Tibial artery (tissue), 4 donors: ENCODE data around the gene VPS51.

ENCODE experiments used
- DNase-seq, 2 donors: peaks; one replicate each; pipeline ENCODE4 v3.0.0-alpha.2; 2019
- H3K27ac ChIP-seq, 2 donors: fragments of 200-600 bp; sonication (generic) in 1 of 2; 1 replicate in 1 of 2; 2 replicates in 1 of 2; pipeline ENCODE4 v1.5.1; 2018 to 2019; ENCODE audit warnings: mild to moderate bottlenecking in 1 of 2
- H3K27me3 ChIP-seq, 2 donors: fragments of 200-600 bp; sonication (generic) in 1 of 2; one replicate each; pipeline versions ENCODE4 v1.5.1 to v1.6.0; 2016 to 2019
- H3K36me3 ChIP-seq, 3 donors: fragments of 200-600 bp; sonication (generic) in 2 of 3; one replicate each; pipeline ENCODE4 v1.5.1; 2016 to 2019; ENCODE audit warnings: mild to moderate bottlenecking in 2 of 3
- H3K4me1 ChIP-seq, 4 donors: fragments of 200-600 bp; sonication (generic) in 2 of 4; 1 replicate in 3 of 4; 2 replicates in 1 of 4; pipeline ENCODE4 v1.5.1; 2016 to 2019
- H3K4me3 ChIP-seq, 2 donors: fragments of 200-600 bp; sonication (generic) in 1 of 2; 1 replicate in 1 of 2; 2 replicates in 1 of 2; pipeline ENCODE4 v1.5.1; 2018 to 2019; ENCODE audit warnings: mild to moderate bottlenecking in 2 of 2
- H3K9me3 ChIP-seq, 3 donors: fragments of 200-600 bp; sonication (generic) in 1 of 3; one replicate each; pipeline ENCODE4 v1.5.1; 2016 to 2019
- intact Hi-C: fragments of 100-400 bp; cut with DNase I; formaldehyde crosslinking; loops from one replicate; pipeline ENCODE4 v1.15.0; 2023; ENCODE audit warnings: low total_unique reads
- TF ChIP-seq, protein P1 (sequence below), 2 experiments: fragments of 200-600 bp in 1 of 2; fragments of 450-650 bp in 1 of 2; IDR thresholded peaks; one replicate each; pipeline ENCODE4 v1.5.1; 2017 to 2019; ENCODE audit warnings: antibody characterized with exemption in 2 of 2, mild to moderate bottlenecking in 1 of 2, moderate library complexity in 1 of 2

The VPS51 gene

DNA sequence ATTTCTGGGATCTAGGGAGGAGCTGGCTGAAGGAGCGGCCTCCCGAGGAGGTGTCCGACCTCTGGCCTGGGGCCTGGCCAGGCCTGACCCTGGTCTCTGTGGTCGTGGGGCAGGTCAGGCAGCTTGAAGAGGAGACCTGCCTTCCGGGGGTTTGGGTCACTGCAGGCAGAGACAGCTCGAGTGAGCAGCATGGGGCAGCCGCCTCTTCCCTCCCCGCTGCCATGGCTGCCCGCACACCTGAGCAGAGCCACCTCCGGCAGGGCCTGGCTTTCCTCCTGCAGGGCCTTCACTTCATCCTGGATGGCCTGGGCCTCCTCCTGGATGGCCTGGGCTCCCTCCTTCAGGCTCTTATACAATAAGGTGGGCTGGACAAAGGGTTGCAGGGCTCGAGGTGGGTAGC is 29.7 kb upstream of the VPS51 start:
- no peaks in the 10 kb centered on the region for H3K36me3 ChIP-seq
- no peak for DNase-seq
- no peaks in the 10 kb centered on the region for H3K9me3 ChIP-seq
- TF ChIP-seq, protein P1, sequence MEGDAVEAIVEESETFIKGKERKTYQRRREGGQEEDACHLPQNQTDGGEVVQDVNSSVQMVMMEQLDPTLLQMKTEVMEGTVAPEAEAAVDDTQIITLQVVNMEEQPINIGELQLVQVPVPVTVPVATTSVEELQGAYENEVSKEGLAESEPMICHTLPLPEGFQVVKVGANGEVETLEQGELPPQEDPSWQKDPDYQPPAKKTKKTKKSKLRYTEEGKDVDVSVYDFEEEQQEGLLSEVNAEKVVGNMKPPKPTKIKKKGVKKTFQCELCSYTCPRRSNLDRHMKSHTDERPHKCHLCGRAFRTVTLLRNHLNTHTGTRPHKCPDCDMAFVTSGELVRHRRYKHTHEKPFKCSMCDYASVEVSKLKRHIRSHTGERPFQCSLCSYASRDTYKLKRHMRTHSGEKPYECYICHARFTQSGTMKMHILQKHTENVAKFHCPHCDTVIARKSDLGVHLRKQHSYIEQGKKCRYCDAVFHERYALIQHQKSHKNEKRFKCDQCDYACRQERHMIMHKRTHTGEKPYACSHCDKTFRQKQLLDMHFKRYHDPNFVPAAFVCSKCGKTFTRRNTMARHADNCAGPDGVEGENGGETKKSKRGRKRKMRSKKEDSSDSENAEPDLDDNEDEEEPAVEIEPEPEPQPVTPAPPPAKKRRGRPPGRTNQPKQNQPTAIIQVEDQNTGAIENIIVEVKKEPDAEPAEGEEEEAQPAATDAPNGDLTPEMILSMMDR (IDR thresholded peaks at IDR 0.05), result no peak
- no peak overlapping the region for H3K4me3 ChIP-seq
- no peak overlapping the region for H3K27ac ChIP-seq
- peaks cover 0 to 25% of the 10 kb centered on the region in 2 donors for H3K27me3 ChIP-seq
- intact Hi-C loops, result no loop called here
- H3K4me1 ChIP-seq, result no peaks in the 10 kb centered on the region

DNA sequence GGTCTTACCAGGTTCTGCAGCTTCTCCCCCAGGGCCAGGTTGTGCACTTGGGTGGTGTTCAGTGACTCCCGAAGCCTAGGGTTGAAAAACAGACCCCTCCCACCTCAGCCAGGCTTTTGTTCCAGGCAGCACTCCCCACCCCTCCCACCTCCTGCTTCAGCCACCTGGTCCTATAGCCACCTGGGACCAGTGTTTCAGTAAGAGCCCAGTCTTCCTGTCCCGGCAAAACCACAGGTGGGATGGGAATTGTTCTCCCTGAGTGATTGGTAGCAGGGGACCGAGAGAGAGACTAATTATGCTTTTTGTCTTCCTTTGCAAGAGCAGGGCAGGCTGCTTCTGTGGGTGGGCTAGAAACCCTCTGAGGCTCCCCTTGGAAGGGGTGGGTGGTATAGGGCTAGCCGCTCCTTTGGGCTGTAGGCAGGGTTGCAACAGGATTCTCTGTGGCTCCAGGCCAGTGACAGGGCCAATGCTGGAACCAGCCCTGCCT is 29.2 kb upstream of the VPS51 start:
- Histone ChIP-seq H3K27ac (no peak overlapping the region), H3K36me3 (no peaks in the 10 kb centered on the region), H3K4me3 (no peak overlapping the region), H3K9me3 (no peaks in the 10 kb centered on the region), H3K4me1 (no peaks in the 10 kb centered on the region), H3K27me3 (peaks cover 0 to 25% of the 10 kb centered on the region in 2 donors)
- DNase-seq, result no peak
- intact Hi-C loops, result no loop called here
- TF ChIP-seq, protein P1 (IDR thresholded peaks at IDR 0.05), result no peak

DNA sequence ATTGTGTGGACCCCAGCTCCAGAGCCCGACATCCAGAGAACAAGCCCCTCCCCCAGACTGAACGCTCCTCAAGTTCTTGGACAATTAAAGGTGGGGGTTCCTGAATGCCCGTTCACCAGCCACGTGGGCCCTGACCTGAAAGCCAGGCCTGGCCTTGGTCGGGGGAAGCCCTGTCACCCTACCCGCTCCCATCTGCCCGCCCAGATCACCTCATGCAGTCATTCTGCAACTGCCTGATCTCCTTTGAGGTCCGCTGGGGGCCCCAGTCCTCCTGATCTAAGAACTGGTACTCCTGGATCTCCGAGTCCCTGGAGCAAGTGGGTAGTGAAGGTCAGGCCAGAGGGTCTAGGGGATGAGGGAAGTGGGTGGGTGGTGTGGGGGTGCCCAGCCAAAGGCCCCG is 28.6 kb upstream of the VPS51 start:
- Histone ChIP-seq H3K4me1 (no peaks in the 10 kb centered on the region), H3K27ac (no peak overlapping the region), H3K4me3 (no peak overlapping the region), H3K36me3 (no peaks in the 10 kb centered on the region), H3K9me3 (no peaks in the 10 kb centered on the region), H3K27me3 (peaks cover 0 to 25% of the 10 kb centered on the region in 2 donors)
- intact Hi-C loops, result no loop called here
- TF ChIP-seq, protein P1 (IDR thresholded peaks at IDR 0.05), result no peak
- no peak for DNase-seq

DNA sequence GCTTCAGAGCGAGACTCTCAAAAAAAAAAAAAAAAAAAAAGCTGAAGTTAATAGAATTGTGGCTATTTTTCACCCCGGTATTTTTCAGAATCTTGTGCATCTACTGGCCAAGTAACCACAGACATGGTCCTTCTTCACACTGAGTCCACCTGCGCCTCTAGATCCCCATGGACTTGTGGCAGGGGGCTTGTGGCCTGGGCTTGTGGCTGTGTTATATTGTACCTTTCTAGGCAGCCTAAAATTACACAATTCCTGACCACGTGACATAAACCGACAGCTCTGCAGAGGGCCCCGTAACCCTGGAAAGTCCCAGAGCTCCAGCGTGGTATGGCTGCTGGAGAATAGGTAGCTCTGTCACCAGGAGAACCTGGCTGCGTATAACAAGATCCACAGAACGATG is 26.8 kb upstream of the VPS51 start:
- H3K36me3 ChIP-seq, result no peaks in the 10 kb centered on the region
- TF ChIP-seq, protein P1 (IDR thresholded peaks at IDR 0.05), result no peak
- DNase-seq, result no peak
- intact Hi-C loops, result no loop called here
- peaks cover 0 to 17% of the 10 kb centered on the region in 2 donors for H3K27me3 ChIP-seq
- no peak overlapping the region for H3K27ac ChIP-seq
- H3K4me1 ChIP-seq, result no peaks in the 10 kb centered on the region
- no peaks in the 10 kb centered on the region for H3K9me3 ChIP-seq
- no peak overlapping the region for H3K4me3 ChIP-seq

DNA sequence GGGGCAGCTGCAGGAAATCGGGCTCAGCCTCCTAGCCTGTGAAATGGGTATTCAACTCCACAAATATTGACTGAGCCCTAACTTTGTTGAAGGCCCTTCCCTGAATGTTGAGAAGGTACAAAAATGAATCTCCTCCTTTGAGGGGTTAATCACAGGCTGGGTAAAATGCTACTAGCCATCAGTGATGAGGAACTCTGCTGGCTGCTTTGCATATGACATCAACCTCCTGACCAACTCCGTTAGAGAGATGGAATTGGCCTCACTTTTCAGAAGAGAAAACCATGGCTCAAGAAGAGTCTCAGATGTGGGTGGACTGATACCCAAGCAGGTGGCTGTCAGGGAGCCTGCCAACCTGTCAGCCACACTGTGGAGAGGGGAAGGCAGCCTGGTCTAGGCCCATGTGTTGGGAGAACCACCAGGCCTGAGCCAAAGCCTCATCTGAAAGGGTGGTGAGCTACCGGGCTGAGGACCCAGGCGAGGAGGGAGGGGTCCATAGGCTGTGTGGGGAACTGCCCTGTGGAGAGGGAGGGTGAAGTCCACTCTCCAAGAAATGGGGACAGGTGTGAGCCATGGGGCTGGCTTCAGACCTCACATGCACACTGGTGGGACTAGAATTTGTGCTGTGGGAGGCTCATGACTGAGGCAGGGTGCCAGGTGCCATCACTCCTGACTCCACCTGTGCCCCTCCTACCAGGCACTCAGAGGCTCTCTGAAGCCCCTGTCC is 23.9 kb upstream of the VPS51 start:
- Histone ChIP-seq H3K4me3 (no peak overlapping the region), H3K9me3 (no peaks in the 10 kb centered on the region), H3K27ac (no peak overlapping the region), H3K27me3 (peaks cover 0 to 7% of the 10 kb centered on the region in 2 donors), H3K36me3 (no peaks in the 10 kb centered on the region), H3K4me1 (no peaks in the 10 kb centered on the region)
- intact Hi-C loops, result no loop called here
- no peak for DNase-seq
- TF ChIP-seq, protein P1 (IDR thresholded peaks at IDR 0.05), result no peak
